Left ventricle myocardium superior (tissue), 1 donor: ENCODE results near the gene ZNF74. TPM values are rescaled to one million over a fixed set of nuclear protein-coding genes. Genes with fewer than 3 reads are reported as not detected.
"Not testable (repeated sequence)": the region's sequence is repeated elsewhere in the genome, so short reads cannot be mapped to it uniquely, and the experiment has no call there.

Experiments
- ATAC-seq: fragments of 200-7000 bp; cut with Tn5 transposase; one replicate; pipeline ENCODE4 v1.9.1; 2020; ENCODE audit warnings: mild to moderate bottlenecking, moderate library complexity
- DNase-seq: peaks from one replicate; pipeline ENCODE4 v3.0.0-alpha.2; 2020
- intact Hi-C: fragments of 100-400 bp; cut with micrococcal nuclease; formaldehyde crosslinking; loops from one replicate; pipeline ENCODE4 v1.11.0; 2022
- long read RNA-seq: library from polyadenylated mRNA; unstranded; transcript quantifications from one replicate; pipeline ENCODE4 v2.0.0, GENCODE V29; 2021
- total RNA-seq: library from RNA; stranded (reverse); fragmentation: NEBNext Ultra II Directional; extraction: Animal tissue kit (Norgen Biotek cat#: 25700); gene quantifications from one replicate; pipeline ENCODE4 v1.2.1, GENCODE V29; 2021
- donor health status: DM: no; HTN: yes; CAD: no; lungs with severe emphysema.

ZNF74 gene
- total RNA-seq, result 4.9 TPM
- long read RNA-seq, transcript ZNF74-202 (5 exons, 3,159 nt), result major isoform, 12 of 20 reads
- long read RNA-seq, partial matches to known transcripts, result 1 of 20 reads
- long read RNA-seq, other reads (novel, unspliced or antisense), result 4 of 20 reads

- peak; percentile 96 for DNase-seq
- intact Hi-C loops, result no loop called here
- ATAC-seq, result peak; percentile 97
Measured at GRCh38 chr22:20393705-20394476, at the start of gene ZNF74. ZNF74 (plus strand) TSS chr22:20394151; CDS start chr22:20394629, 478 bp downstream.

- intact Hi-C loops, ATAC-seq, DNase-seq: not testable (repeated sequence)
Measured at GRCh38 chr22:20346553-20346952, 47.4 kb upstream of the ZNF74 start.

GRCh38 chr22:20352536-20352935 lies 41.4 kb upstream of the ZNF74 start:
- intact Hi-C loops, ATAC-seq: not testable (repeated sequence)

DNA sequence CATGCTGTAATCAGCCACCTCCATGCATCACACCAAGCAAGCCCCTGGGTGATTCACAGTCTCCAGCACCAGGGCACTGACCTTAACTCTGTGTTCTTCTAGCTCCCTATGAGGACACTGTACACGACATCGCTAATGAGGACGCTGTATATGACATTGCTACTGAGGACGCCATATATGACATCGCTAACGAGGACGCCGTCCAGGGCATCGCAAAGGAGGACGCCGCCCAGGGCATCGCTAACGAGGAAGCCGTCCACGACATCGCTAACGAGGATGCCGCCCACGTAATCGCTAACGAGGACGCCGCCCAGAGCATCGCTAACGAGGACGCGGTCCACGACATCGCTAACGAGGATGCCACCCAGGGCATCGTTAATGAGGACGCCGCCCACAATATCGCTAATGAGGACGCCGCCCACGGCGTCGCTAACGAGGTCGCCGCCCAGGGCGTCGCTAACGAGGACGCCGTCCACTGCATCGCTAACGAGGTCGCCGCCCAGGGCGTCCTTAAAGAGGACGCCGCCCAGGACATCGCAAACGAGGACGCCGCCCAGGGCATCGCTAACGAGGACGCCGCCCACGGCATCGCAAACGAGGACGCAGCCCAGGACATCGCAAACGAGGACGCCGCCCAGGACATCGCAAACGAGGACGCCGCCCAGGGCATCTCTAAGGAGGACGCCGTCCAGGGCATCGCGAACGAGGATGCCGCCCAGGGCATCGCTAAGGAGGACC lies 39.5 kb upstream of the ZNF74 start:
- ATAC-seq, result no peak
- intact Hi-C loops, result no loop called here
- DNase-seq, result no peak

More at GRCh38 chr22:20352536-20352935, 41.4 kb upstream of the ZNF74 start:
- DNase-seq, result not testable (repeated sequence)

- ATAC-seq, intact Hi-C loops: not testable (repeated sequence)
Measured at GRCh38 chr22:20355939-20356636, 37.9 kb upstream of the ZNF74 start.

DNA sequence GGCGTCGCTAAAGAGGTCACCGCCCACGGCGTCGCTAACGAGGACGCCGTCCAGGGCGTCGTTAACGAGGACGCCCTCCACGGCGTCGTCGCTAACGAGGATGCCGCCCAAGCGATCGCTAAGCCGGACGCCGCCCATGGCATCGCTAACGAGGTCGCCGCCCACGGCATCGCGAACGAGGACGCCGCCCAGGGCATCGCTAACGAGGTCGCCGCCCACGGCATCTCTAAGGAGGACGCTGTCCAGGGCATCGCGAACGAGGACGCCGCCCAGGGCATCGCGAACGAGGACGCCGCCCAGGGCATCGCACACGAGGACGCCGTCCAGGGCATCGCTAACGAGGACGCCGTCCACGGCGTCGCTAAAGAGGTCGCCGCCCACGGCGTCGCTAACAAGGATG lies 37.0 kb upstream of the ZNF74 start:
- DNase-seq, ATAC-seq, intact Hi-C loops: not testable (repeated sequence)

More at GRCh38 chr22:20355939-20356636, 37.9 kb upstream of the ZNF74 start:
- DNase-seq, result not testable (repeated sequence)

DNA sequence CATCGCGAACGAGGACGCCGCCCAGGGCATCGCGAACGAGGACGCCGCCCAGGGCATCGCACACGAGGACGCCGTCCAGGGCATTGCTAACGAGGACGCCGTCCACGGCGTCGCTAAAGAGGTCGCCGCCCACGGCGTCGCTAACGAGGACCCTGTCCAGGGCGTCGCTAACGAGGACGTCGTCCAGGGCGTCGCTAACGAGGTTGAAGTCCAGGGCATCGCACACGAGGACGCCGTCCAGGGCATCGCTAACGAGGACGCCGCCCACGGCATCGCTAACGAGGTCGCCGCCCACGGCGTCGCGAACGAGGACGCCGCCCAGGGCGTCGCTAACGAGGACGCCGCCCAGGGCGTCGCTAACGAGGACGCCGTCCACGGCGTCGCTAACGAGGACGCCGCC lies 36.0 kb upstream of the ZNF74 start:
- DNase-seq, ATAC-seq, intact Hi-C loops: not testable (repeated sequence)

- ATAC-seq, DNase-seq, intact Hi-C loops: not testable (repeated sequence)
Measured at GRCh38 chr22:20358503-20359239, 35.3 kb upstream of the ZNF74 start.

DNA sequence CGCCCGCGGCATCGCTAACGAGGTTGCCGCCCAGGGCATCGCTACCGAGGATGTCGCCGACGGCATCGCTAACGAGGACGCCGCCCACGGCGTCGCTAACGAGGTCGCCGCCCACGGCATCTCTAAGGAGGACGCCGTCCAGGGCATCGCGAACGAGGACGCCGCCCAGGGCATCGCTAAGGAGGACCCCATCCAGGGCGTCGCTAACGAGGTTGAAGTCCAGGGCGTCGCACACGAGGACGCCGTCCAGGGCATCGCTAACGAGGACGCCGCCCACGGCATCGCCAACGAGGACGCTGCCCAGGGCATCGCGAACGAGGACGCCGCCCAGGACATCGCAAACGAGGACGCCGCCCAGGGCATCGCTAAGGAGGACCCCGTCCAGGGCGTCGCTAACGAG lies 33.7 kb upstream of the ZNF74 start:
- DNase-seq, ATAC-seq, intact Hi-C loops: not testable (repeated sequence)

- intact Hi-C loops, ATAC-seq, DNase-seq: not testable (repeated sequence)
Measured at GRCh38 chr22:20360866-20361751, 32.8 kb upstream of the ZNF74 start.

GRCh38 chr22:20361752-20362229 lies 32.2 kb upstream of the ZNF74 start:
- intact Hi-C loops, DNase-seq, ATAC-seq: not testable (repeated sequence)

GRCh38 chr22:20362403-20362802 lies 31.5 kb upstream of the ZNF74 start:
- ATAC-seq, DNase-seq, intact Hi-C loops: not testable (repeated sequence)

- DNase-seq, ATAC-seq, intact Hi-C loops: not testable (repeated sequence)
Measured at GRCh38 chr22:20364335-20365260, 29.4 kb upstream of the ZNF74 start.

DNA sequence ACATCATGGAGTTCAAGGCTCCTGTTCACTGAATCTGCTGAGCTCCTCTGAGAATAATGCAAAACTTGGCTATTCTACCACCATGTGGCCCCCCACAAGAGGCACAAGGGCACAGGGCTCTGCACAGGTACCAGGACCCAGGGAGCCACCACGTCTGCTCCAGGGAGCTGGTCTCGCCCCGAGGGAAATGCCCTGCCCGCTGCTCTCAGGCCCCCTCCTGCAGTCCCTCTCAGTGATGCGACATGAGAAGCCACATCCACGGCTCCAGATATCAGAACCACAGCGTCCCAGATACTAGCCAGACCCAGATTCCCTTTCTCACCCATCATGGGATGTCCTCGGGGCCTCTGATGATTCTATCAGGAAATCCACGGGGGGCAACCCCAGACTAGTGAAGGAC lies 27.1 kb upstream of the ZNF74 start:
- intact Hi-C loops, DNase-seq, ATAC-seq: not testable (repeated sequence)

DNA sequence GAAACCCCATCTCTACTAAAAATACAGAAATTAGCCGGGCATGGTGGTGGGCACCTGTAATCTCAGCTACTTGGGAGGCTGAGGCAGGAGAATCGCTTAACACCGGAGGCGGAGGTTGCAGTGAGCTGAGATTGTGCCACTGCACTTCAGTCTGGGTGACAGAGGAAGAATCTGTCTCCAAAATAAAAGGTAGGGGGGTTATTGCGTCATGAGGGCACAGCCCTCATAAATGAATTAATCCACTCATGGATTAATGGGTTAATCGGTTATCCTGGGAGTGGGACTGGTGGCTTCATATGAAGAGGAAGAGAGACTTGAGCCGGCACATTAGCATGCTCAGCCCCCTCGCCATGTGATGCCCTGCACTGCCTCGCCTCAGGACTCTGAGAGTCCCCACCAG lies 25.1 kb upstream of the ZNF74 start:
- intact Hi-C loops, ATAC-seq, DNase-seq: not testable (repeated sequence)

GRCh38 chr22:20371687-20372086 lies 22.3 kb upstream of the ZNF74 start:
- ATAC-seq, intact Hi-C loops, DNase-seq: not testable (repeated sequence)
